ENCODE results near the gene VAPA.

Gene VAPA

DNA sequence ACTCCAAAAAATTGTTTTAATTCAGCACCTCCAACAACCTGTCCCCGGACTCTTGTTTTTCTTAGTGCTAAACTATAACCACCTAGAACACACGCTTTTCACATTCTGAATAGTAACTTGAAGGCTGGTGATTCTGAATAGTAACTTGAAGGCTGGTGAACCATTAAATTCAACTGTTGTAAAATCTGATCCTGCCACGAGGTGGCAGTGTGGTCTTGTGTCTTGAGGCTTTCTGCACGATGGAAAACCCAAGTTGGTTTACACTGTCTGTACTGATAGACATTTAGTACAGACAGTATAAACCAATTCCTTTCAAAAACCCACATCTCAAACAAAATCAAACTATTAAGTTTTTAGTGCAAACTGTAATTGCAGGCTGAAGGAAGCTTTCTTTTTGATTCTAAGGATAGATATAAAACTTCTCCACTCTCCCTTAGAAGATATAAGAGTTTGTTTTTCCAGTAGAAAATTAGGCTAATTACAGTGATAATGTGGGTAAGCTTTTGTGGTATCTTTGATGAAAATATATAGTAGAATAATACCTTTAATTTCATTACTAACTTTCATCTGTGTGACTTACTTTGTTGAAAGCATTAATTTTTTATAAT lies 57.6 kb downstream of the VAPA start:
- H3K4me3 ChIP-seq (ENCODE audit: low read depth, low read length), result no peak overlapping the region

DNA sequence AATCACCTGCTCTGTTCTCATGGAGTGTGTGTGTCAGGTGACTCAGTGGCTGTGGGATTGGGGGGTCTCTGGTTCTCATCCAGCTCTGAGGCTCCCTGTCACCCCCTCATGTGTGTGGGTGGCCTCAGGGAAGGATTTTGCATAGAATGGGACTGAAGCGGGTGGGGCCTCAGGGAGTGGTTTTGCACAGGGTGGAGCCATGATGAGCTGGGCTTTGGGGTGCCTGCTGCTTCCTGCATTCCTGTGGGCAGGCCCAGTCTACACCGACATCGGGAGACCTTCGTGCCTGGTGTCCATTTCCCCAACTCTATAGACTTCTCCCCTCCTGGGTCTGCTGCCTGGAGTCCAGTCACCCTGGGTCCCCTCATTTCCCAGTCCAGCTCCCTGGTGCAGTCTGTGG lies 59.7 kb downstream of the VAPA start:
- TF ChIP-seq, protein P1, sequence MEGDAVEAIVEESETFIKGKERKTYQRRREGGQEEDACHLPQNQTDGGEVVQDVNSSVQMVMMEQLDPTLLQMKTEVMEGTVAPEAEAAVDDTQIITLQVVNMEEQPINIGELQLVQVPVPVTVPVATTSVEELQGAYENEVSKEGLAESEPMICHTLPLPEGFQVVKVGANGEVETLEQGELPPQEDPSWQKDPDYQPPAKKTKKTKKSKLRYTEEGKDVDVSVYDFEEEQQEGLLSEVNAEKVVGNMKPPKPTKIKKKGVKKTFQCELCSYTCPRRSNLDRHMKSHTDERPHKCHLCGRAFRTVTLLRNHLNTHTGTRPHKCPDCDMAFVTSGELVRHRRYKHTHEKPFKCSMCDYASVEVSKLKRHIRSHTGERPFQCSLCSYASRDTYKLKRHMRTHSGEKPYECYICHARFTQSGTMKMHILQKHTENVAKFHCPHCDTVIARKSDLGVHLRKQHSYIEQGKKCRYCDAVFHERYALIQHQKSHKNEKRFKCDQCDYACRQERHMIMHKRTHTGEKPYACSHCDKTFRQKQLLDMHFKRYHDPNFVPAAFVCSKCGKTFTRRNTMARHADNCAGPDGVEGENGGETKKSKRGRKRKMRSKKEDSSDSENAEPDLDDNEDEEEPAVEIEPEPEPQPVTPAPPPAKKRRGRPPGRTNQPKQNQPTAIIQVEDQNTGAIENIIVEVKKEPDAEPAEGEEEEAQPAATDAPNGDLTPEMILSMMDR (conservative IDR thresholded peaks at IDR 0.05; ENCODE audit: low read depth, low read length), result no peak

More for the DNA sequence above, 57.6 kb downstream of the VAPA start:
- TF ChIP-seq, protein P1 (conservative IDR thresholded peaks at IDR 0.05; ENCODE audit: low read depth, low read length), result peak; percentile 80
- DNase-seq (ENCODE audit: low read depth), result peak; percentile 92

DNA sequence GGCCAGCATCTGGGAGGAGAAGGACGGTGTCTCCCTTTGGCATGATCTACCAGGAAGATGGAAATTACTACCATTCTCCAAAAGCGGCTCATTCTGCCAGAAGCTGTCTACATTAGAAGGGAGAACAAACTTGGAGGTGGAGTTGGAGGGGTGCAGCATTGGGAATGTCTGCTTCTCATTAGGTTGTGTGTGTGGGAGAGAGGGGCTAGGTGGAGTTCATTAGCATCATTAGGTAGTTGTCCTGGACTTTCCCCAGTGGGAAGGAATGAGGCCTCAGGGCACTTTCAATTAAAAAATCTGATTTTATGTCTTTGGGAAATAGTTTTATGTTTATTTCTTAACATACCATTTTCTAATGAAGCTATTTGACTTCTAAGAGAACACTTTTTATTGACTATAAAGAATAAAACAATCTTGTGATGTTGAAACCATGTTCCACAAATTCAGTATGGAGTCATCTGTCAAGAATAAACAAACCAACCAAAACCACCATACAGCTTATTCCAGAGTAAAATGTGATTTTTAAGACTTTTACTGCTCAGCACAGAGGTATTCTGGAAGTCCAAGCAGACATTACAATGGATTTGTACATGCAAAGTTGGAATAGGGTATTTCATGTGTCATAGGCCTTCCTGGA lies 60.6 kb downstream of the VAPA start:
- TF ChIP-seq, protein P1 (conservative IDR thresholded peaks at IDR 0.05; ENCODE audit: low read depth, low read length), result no peak
- no peak overlapping the region for H3K4me3 ChIP-seq (ENCODE audit: low read depth, low read length)
- no peak for DNase-seq (ENCODE audit: low read depth)

More for the DNA sequence above, 59.7 kb downstream of the VAPA start:
- no peak for DNase-seq (ENCODE audit: low read depth)
- H3K4me3 ChIP-seq (ENCODE audit: low read depth, low read length), result no peak overlapping the region

DNA sequence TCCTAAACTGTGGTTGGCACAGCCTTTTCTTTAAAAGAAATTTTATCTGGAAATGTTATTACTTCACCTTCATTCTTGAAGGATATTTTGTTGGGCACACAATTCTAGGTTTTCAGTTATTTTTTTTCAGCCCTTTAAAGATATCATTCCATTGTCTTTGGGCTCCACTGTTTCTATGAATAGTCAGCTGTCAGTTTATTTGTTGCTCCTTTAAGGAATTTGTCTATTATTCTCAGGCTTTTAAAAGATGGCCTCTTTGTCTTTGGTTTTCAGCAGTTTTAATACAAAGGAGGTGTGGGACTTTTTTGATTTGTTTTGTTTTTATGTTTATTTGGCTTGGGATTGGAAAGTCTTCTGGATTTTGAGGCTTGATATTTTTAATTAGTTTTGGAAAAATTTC lies 61.8 kb downstream of the VAPA start:
- TF ChIP-seq, protein P1 (conservative IDR thresholded peaks at IDR 0.05; ENCODE audit: low read depth, low read length), result no peak
- no peak overlapping the region for H3K4me3 ChIP-seq (ENCODE audit: low read depth, low read length)
- no peak for DNase-seq (ENCODE audit: low read depth)

DNA sequence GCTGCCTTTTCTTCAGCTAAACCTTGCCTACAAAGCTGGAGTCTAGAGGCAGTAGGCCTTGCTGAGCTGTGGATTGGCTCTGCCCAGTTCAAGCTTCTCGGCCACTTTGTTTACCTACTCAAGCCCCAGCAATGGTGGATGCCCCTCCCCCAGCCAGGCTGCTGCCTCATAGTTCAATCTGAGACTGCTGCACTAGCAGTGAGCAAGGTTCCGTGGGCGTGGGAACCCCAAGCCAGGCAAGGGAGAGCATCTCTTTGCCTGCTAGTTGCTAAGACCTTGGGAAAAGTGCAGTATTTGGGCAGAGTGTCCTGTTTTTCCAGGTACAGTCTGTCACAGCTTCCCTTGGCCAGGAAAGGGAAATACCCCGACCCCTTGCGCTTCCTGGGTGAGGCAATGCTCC lies 68.9 kb downstream of the VAPA start:
- no peak overlapping the region for H3K4me3 ChIP-seq (ENCODE audit: low read depth, low read length)
- TF ChIP-seq, protein P1 (conservative IDR thresholded peaks at IDR 0.05; ENCODE audit: low read depth, low read length), result no peak
- no peak for DNase-seq (ENCODE audit: low read depth)

DNA sequence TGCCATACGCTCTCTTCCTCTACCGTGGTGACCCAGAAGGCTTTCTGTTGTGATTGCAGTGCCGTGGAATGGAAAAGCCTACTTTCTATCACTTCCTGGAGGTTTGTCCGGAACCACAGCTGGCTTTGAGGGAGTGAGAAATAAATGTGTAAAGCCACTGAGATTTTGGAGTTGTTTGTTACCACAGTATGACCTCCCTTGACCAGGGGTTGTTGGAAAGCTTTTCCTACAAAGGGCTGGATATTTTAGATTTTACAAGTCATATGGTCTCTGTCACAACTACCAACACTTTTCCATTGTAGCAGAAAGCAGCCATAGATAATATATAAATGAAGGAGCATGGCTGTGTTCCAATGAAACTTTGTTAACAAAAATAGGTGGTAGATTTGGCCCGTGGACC lies 70.3 kb downstream of the VAPA start:
- DNase-seq (ENCODE audit: low read depth), result no peak

More for the DNA sequence above, 70.3 kb downstream of the VAPA start:
- H3K4me3 ChIP-seq (ENCODE audit: low read depth, low read length), result no peak overlapping the region
- TF ChIP-seq, protein P1 (conservative IDR thresholded peaks at IDR 0.05; ENCODE audit: low read depth, low read length), result no peak

All from choroid plexus epithelial cell (primary cell).